Stimulated activated CD8-positive, alpha-beta memory T cell treated with anti-CD3 and anti-CD28 coated beads, Interleukin-7, amount 100 ng/mL, for 24 hours (primary cell): ENCODE data around the gene TRABD2B.

Experiments
- DNase-seq: peaks from one replicate; pipeline ENCODE4 v3.0.0-alpha.2; 2020; ENCODE audit warnings: low read depth

Gene TRABD2B

GRCh38 chr1:47756006-47756405 is 241.2 kb downstream of the TRABD2B start:
- DNase-seq = no peak

GRCh38 chr1:47755101-47755990 is 241.8 kb downstream of the TRABD2B start:
- DNase-seq = peak; percentile 32

- no peak for DNase-seq
Measured at GRCh38 chr1:47754221-47754620, 243.0 kb downstream of the TRABD2B start.

GRCh38 chr1:47753808-47754207 is 243.4 kb downstream of the TRABD2B start:
- DNase-seq = no peak

- no peak for DNase-seq
Measured at GRCh38 chr1:47752559-47752958, 244.6 kb downstream of the TRABD2B start.

GRCh38 chr1:47751996-47752451 is 245.2 kb downstream of the TRABD2B start:
- DNase-seq = no peak

- no peak for DNase-seq
Measured at GRCh38 chr1:47751193-47751592, 246.0 kb downstream of the TRABD2B start.

GRCh38 chr1:47745715-47746609 is 251.2 kb downstream of the TRABD2B start:
- no peak for DNase-seq

GRCh38 chr1:47742890-47743760 is 254.1 kb downstream of the TRABD2B start:
- no peak for DNase-seq

- no peak for DNase-seq
Measured at GRCh38 chr1:47738560-47739182, 258.5 kb downstream of the TRABD2B start.

- DNase-seq = no peak
Measured at GRCh38 chr1:47732489-47732888, 264.7 kb downstream of the TRABD2B start.

GRCh38 chr1:47731730-47732129 is 265.5 kb downstream of the TRABD2B start:
- DNase-seq = no peak

GRCh38 chr1:47729685-47730084 is 267.5 kb downstream of the TRABD2B start:
- no peak for DNase-seq

GRCh38 chr1:47727697-47728085 is 269.5 kb downstream of the TRABD2B start:
- no peak for DNase-seq

GRCh38 chr1:47727051-47727696 is 270.0 kb downstream of the TRABD2B start:
- DNase-seq = no peak

- peak; percentile 39 for DNase-seq
Measured at GRCh38 chr1:47725992-47726855, 271.0 kb downstream of the TRABD2B start.

GRCh38 chr1:47725511-47725991 is 271.6 kb downstream of the TRABD2B start:
- no peak for DNase-seq

- no peak for DNase-seq
Measured at GRCh38 chr1:47725000-47725473, 272.1 kb downstream of the TRABD2B start.

- no peak for DNase-seq
Measured at GRCh38 chr1:47724432-47724999, 272.7 kb downstream of the TRABD2B start.
